HCT116 (cell line): ENCODE data around the gene CPNE2. TPM values are rescaled to one million over a fixed set of nuclear protein-coding genes. Genes with fewer than 3 reads are reported as not detected.

Experiments used
- ATAC-seq: fragments of 200-7000 bp; cut with Tn5 transposase; 2 replicates; pipeline ENCODE4 v1.9.1; 2020; ENCODE audit warnings: mild to moderate bottlenecking, moderate library complexity
- BruUV-seq: library from RNA; stranded (reverse); fragments of 400-500 nt; replicated peaks from 2 replicates; lab custom pipeline; 2021; lab: Mats Ljungman, UMichigan
- CTCF ChIA-PET: fragments of 300-600 bp; sonication (Branson Sonifier 250); formaldehyde crosslinking; loops from one replicate; lab custom pipeline; 2021; ENCODE audit warnings: antibody characterized with exemption; lab: Charles Lee
- POLR2A ChIA-PET: fragments of 300-600, 350-600 bp; sonication (Branson Sonifier 250); formaldehyde crosslinking; loops from one replicate; lab custom pipeline; 2021; ENCODE audit warnings: antibody characterized with exemption; lab: Charles Lee
- RAD21 ChIA-PET, 2 experiments: fragments of 300-600 bp; sonication (Branson Sonifier 250); formaldehyde crosslinking; loops; one replicate each; lab custom pipeline; 2023; ENCODE audit warnings: low total read pairs in 2 of 2; ENCODE audit not compliant: uncharacterized antibody in 2 of 2, unreplicated experiment in 2 of 2, low non-redundant PET in 1 of 2; lab: Charles Lee
- DNase-seq: peaks from one replicate; pipeline ENCODE4 v3.0.0-alpha.2; 2010; ENCODE audit warnings: low read depth, low spot score
- H2AFZ ChIP-seq: fragments of 200-600 bp; shearing (Covaris generic), sonication (generic); 2 replicates; pipeline ENCODE4 v1.6.1; 2017; ENCODE audit warnings: low read depth, mixed run types, mixed read lengths, antibody characterized with exemption, low read length; ENCODE audit not compliant: poor library complexity, severe bottlenecking
- H3K27ac ChIP-seq: 2 replicates; pipeline ENCODE4 v1.5.1; 2012; ENCODE audit warnings: low read depth, low read length
- H3K27me3 ChIP-seq: fragments of 200-600 bp; sonication (generic); 2 replicates; pipeline ENCODE4 v1.6.1; 2016; ENCODE audit warnings: mixed run types, low read length, mixed read lengths; ENCODE audit not compliant: insufficient read depth
- H3K36me3 ChIP-seq, 2 experiments: fragments of 200-500 bp in 1 of 2; fragments of 200-600 bp in 1 of 2; sonication (Bioruptor generic) in 1 of 2; sonication (generic) in 1 of 2; 2 replicates each; pipeline versions ENCODE4 v1.5.1 to v1.6.1; 2014 to 2016; ENCODE audit warnings: low read length in 2 of 2, inconsistent platforms in 1 of 2, mixed read lengths in 1 of 2, mixed run types in 1 of 2; ENCODE audit not compliant: insufficient read depth in 2 of 2, control insufficient read depth in 1 of 2
- H3K4me1 ChIP-seq, 2 experiments: fragments of 200-600 bp in 1 of 2; sonication (generic) in 1 of 2; 2 replicates each; pipeline versions ENCODE4 v1.5.1 to v1.6.1; 2012 to 2017; ENCODE audit warnings: low read length in 2 of 2, inconsistent platforms in 1 of 2, mild to moderate bottlenecking in 1 of 2, mixed read lengths in 1 of 2, mixed run types in 1 of 2, moderate library complexity in 1 of 2; ENCODE audit not compliant: insufficient read depth in 2 of 2, control insufficient read depth in 1 of 2
- H3K4me2 ChIP-seq: fragments of 200-600 bp; sonication (generic); 2 replicates; pipeline ENCODE4 v1.6.1; 2017; ENCODE audit warnings: mixed run types, low read length, mixed read lengths
- H3K4me3 ChIP-seq, 2 experiments: fragments of 200-600 bp in 1 of 2; sonication (generic) in 1 of 2; replicated peaks in 1 of 2; 2 replicates each; pipeline ENCODE4 v1.5.1; 2011 to 2016; ENCODE audit warnings: low read length in 2 of 2, control low read depth in 1 of 2, low read depth in 1 of 2, mild to moderate bottlenecking in 1 of 2, mixed read lengths in 1 of 2, mixed run types in 1 of 2
- H3K79me2 ChIP-seq: fragments of 200-600 bp; sonication (generic); 2 replicates; pipeline ENCODE4 v1.6.1; 2017; ENCODE audit warnings: mild to moderate bottlenecking, mixed run types, low read length, moderate library complexity, mixed read lengths; ENCODE audit not compliant: insufficient read depth
- H3K9ac ChIP-seq: fragments of 200-600 bp; sonication (generic); 2 replicates; pipeline ENCODE4 v1.6.1; 2016; ENCODE audit warnings: low read length, mixed read lengths
- H3K9me2 ChIP-seq: fragments of 200-600 bp; sonication (generic), shearing (Covaris generic); 2 replicates; pipeline ENCODE4 v1.6.1; 2017; ENCODE audit warnings: mixed run types, mild to moderate bottlenecking, moderate library complexity; ENCODE audit not compliant: insufficient read depth
- H3K9me3 ChIP-seq, 2 experiments: fragments of 200-500 bp in 1 of 2; fragments of 200-600 bp in 1 of 2; sonication (Bioruptor generic) in 1 of 2; sonication (generic) in 1 of 2; 2 replicates each; pipeline ENCODE4 v1.6.1; 2014 to 2017; ENCODE audit warnings: low read length in 2 of 2, mixed read lengths in 2 of 2, inconsistent platforms in 1 of 2, low read depth in 1 of 2, mild to moderate bottlenecking in 1 of 2, mixed run types in 1 of 2, moderate library complexity in 1 of 2; ENCODE audit not compliant: control insufficient read depth in 1 of 2, insufficient read depth in 1 of 2
- H4K20me1 ChIP-seq: fragments of 200-600 bp; sonication (generic), shearing (Covaris generic); 2 replicates; pipeline ENCODE4 v1.6.1; 2017; ENCODE audit warnings: mixed run types, mild to moderate bottlenecking, moderate library complexity; ENCODE audit not compliant: insufficient read depth
- ATF3 ChIP-seq: IDR thresholded peaks from 2 replicates; pipeline ENCODE4 v1.6.1; 2012
- EZH2 ChIP-seq: fragments of 200-600 bp; sonication (generic); IDR thresholded peaks from 2 replicates; pipeline ENCODE4 v1.6.1; 2017; ENCODE audit warnings: antibody characterized with exemption, mixed run types
- FOSL1 ChIP-seq: IDR thresholded peaks from 2 replicates; pipeline ENCODE4 v1.6.1; 2012; ENCODE audit warnings: low read depth
- POLR2A ChIP-seq: IDR thresholded peaks from 2 replicates; pipeline ENCODE4 v1.7.0; 2011; ENCODE audit warnings: borderline replicate concordance; ENCODE audit not compliant: insufficient read depth, insufficient read length; ENCODE audit errors: extremely low read depth
- REST ChIP-seq: IDR thresholded peaks from 2 replicates; pipeline ENCODE4 v1.6.1; 2012; ENCODE audit warnings: low read depth
- SIN3A ChIP-seq: IDR thresholded peaks from 2 replicates; pipeline ENCODE4 v1.6.1; 2012; ENCODE audit warnings: low read depth
- SRF ChIP-seq: IDR thresholded peaks from 2 replicates; pipeline ENCODE4 v1.6.1; 2012; ENCODE audit warnings: low read depth
- ZFX ChIP-seq: fragments of 450-650 bp; IDR thresholded peaks from 2 replicates; pipeline ENCODE4 v1.6.1; 2017
- intact Hi-C: fragments of 100-400 bp; cut with micrococcal nuclease; formaldehyde crosslinking; loops from 2 replicates; pipeline ENCODE4 v1.10.0; 2022
- total RNA-seq: library from RNA; stranded (reverse); gene quantifications from one replicate; pipeline ENCODE4 v1.2.1, GENCODE V29; 2021; ENCODE audit not compliant: unreplicated experiment

The CPNE2 gene
- total RNA-seq, 1 experiment from 2014 or later, result 31.2 TPM

GRCh38 chr16:57141822-57142631, 49.6 kb downstream of the CPNE2 start:
- Histone ChIP-seq H3K4me1 (no peaks in the 10 kb centered on the region), H3K9me3 (no peaks in the 10 kb centered on the region), H4K20me1 (no peaks in the 10 kb centered on the region), H3K4me2 (no peak overlapping the region), H3K79me2 (no peaks in the 10 kb centered on the region), H3K4me3 (no peak overlapping the region), H2AFZ (no peak overlapping the region), H3K27ac (no peak overlapping the region), H3K27me3 (no peaks in the 10 kb centered on the region), H3K36me3 (no peaks in the 10 kb centered on the region), H3K9ac (no peak overlapping the region), H3K9me2 (no peaks in the 10 kb centered on the region)
- BruUV-seq, result no TSS peak
- no peak for TF ChIP-seq ZFX
- no peak for TF ChIP-seq EZH2
- no peak for TF ChIP-seq FOSL1
- no peak for TF ChIP-seq POLR2A
- no peak for TF ChIP-seq SRF
- no peak for TF ChIP-seq REST
- TF ChIP-seq ATF3, result no peak
- no peak for TF ChIP-seq SIN3A
- ChIA-PET RAD21 (no interaction called here), CTCF (no interaction called here), POLR2A (no interaction called here)
- intact Hi-C loops, result no loop called here
- no peak for ATAC-seq
- no peak for DNase-seq
